Activated naive CD4-positive, alpha-beta T cell treated with anti-CD3 and anti-CD28 coated beads, Interleukin-2, amount 10 ng/mL, durations not matched to agents 7 days and 5 days (primary cell): ENCODE results near the gene FGD6.

ENCODE experiments used
- CTCF ChIA-PET: fragments of 350-600 bp; sonication (Branson Sonifier 250); formaldehyde crosslinking; loops from one replicate; lab custom pipeline; 2021; ENCODE audit warnings: antibody characterized with exemption; lab: Charles Lee
- DNase-seq: peaks from one replicate; pipeline ENCODE4 v3.0.0-alpha.2; 2020
- H3K27ac Mint-ChIP-seq: one replicate; pipeline ENCODE4 v1.8.0; 2021; ENCODE audit warnings: mild to moderate bottlenecking, moderate library complexity, mixed read lengths
- H3K27me3 Mint-ChIP-seq: one replicate; pipeline ENCODE4 v1.8.0; 2021; ENCODE audit warnings: mild to moderate bottlenecking, mixed read lengths
- H3K36me3 Mint-ChIP-seq: one replicate; pipeline ENCODE4 v1.8.0; 2021; ENCODE audit warnings: mixed read lengths
- H3K4me1 Mint-ChIP-seq: one replicate; pipeline ENCODE4 v1.8.0; 2021; ENCODE audit warnings: mixed read lengths
- H3K4me3 Mint-ChIP-seq: one replicate; pipeline ENCODE4 v1.8.0; 2021; ENCODE audit warnings: mild to moderate bottlenecking, moderate library complexity, mixed read lengths
- H3K9me3 Mint-ChIP-seq: one replicate; pipeline ENCODE4 v1.8.0; 2021; ENCODE audit warnings: mixed read lengths

FGD6 gene

GRCh38 chr12:95072900-95073697, 144.2 kb downstream of the FGD6 start, which contains the start of gene NR2C1:
TSS of gene NR2C1 (minus strand) at chr12:95073618. CDS start at chr12:95067384, 6,234 bp downstream.
- H3K36me3 Mint-ChIP-seq, result peaks cover 10% of the 10 kb centered on the region
- peaks cover 3% of the 10 kb centered on the region for H3K27me3 Mint-ChIP-seq
- CTCF ChIA-PET, result interaction anchor here (0.9 to 2.0 kb wide), 8 partner anchors 10 to 242 kb away, joined by 3 to 7 read pairs (median 3); no protein-coding TSS in a partner anchor
- H3K4me3 Mint-ChIP-seq, result peak within 1 kb of the TSS; percentile 90
- no peaks in the 10 kb centered on the region for H3K9me3 Mint-ChIP-seq
- peaks cover 26% of the 10 kb centered on the region for H3K4me1 Mint-ChIP-seq
- peak within 1 kb of the TSS; percentile 96 for H3K27ac Mint-ChIP-seq
- peak; percentile 96 for DNase-seq

- CTCF ChIA-PET, result no interaction called here
- Mint-ChIP-seq H3K27ac (no peak overlapping the region), H3K4me1 (peaks cover 26% of the 10 kb centered on the region), H3K36me3 (peaks cover 22% of the 10 kb centered on the region), H3K27me3 (peaks cover 3% of the 10 kb centered on the region), H3K4me3 (no peak overlapping the region), H3K9me3 (no peaks in the 10 kb centered on the region)
- DNase-seq, result no peak
Measured at GRCh38 chr12:95070378-95070777, 146.9 kb downstream of the FGD6 start.

GRCh38 chr12:95066091-95066855, 151.0 kb downstream of the FGD6 start:
- Mint-ChIP-seq H3K9me3 (no peaks in the 10 kb centered on the region), H3K36me3 (peaks cover 39% of the 10 kb centered on the region), H3K27ac (no peak overlapping the region), H3K4me3 (no peak overlapping the region), H3K27me3 (no peaks in the 10 kb centered on the region), H3K4me1 (peaks cover 6% of the 10 kb centered on the region)
- DNase-seq, result no peak
- CTCF ChIA-PET, result no interaction called here

- peaks cover 31% of the 10 kb centered on the region for H3K36me3 Mint-ChIP-seq
- CTCF ChIA-PET, result no interaction called here
- H3K27me3 Mint-ChIP-seq, result no peaks in the 10 kb centered on the region
- H3K4me3 Mint-ChIP-seq, result no peak overlapping the region
- no peaks in the 10 kb centered on the region for H3K4me1 Mint-ChIP-seq
- H3K27ac Mint-ChIP-seq, result no peak overlapping the region
- H3K9me3 Mint-ChIP-seq, result no peaks in the 10 kb centered on the region
- DNase-seq, result no peak
Measured at GRCh38 chr12:95060951-95061350, 156.3 kb downstream of the FGD6 start.

GRCh38 chr12:95059984-95060383, 157.3 kb downstream of the FGD6 start:
- no peak overlapping the region for H3K27ac Mint-ChIP-seq
- DNase-seq, result no peak
- H3K4me3 Mint-ChIP-seq, result no peak overlapping the region
- no peaks in the 10 kb centered on the region for H3K4me1 Mint-ChIP-seq
- no peaks in the 10 kb centered on the region for H3K27me3 Mint-ChIP-seq
- peaks cover 32% of the 10 kb centered on the region for H3K36me3 Mint-ChIP-seq
- no peaks in the 10 kb centered on the region for H3K9me3 Mint-ChIP-seq
- CTCF ChIA-PET, result no interaction called here

- H3K4me1 Mint-ChIP-seq, result no peaks in the 10 kb centered on the region
- no peak overlapping the region for H3K27ac Mint-ChIP-seq
- H3K9me3 Mint-ChIP-seq, result no peaks in the 10 kb centered on the region
- CTCF ChIA-PET, result interaction anchor here (0.6 kb wide), 1 partner anchor 1135 kb away, joined by 3 read pairs; no protein-coding TSS in a partner anchor
- no peak for DNase-seq
- H3K4me3 Mint-ChIP-seq, result no peak overlapping the region
- no peaks in the 10 kb centered on the region for H3K27me3 Mint-ChIP-seq
- H3K36me3 Mint-ChIP-seq, result peaks cover 25% of the 10 kb centered on the region
Measured at GRCh38 chr12:95057424-95057823, 159.8 kb downstream of the FGD6 start.

GRCh38 chr12:95055057-95055456, 162.2 kb downstream of the FGD6 start:
- DNase-seq, result no peak
- Mint-ChIP-seq H3K4me1 (no peaks in the 10 kb centered on the region), H3K36me3 (peaks cover 22% of the 10 kb centered on the region), H3K4me3 (no peak overlapping the region), H3K27me3 (no peaks in the 10 kb centered on the region), H3K27ac (no peak overlapping the region), H3K9me3 (no peaks in the 10 kb centered on the region)
- CTCF ChIA-PET, result no interaction called here

GRCh38 chr12:95054206-95054605, 163.1 kb downstream of the FGD6 start:
- Mint-ChIP-seq H3K27me3 (no peaks in the 10 kb centered on the region), H3K36me3 (peaks cover 21% of the 10 kb centered on the region), H3K9me3 (no peaks in the 10 kb centered on the region), H3K27ac (no peak overlapping the region), H3K4me3 (no peak overlapping the region), H3K4me1 (no peaks in the 10 kb centered on the region)
- DNase-seq, result no peak
- CTCF ChIA-PET, result no interaction called here

GRCh38 chr12:95051241-95051640, 166.0 kb downstream of the FGD6 start:
- CTCF ChIA-PET, result no interaction called here
- Mint-ChIP-seq H3K4me3 (no peak overlapping the region), H3K9me3 (no peaks in the 10 kb centered on the region), H3K36me3 (peaks cover 30% of the 10 kb centered on the region), H3K27ac (no peak overlapping the region), H3K27me3 (no peaks in the 10 kb centered on the region), H3K4me1 (no peaks in the 10 kb centered on the region)
- DNase-seq, result no peak

- Mint-ChIP-seq H3K27ac (no peak overlapping the region), H3K27me3 (no peaks in the 10 kb centered on the region), H3K4me1 (peaks cover 20% of the 10 kb centered on the region), H3K36me3 (peaks cover 33% of the 10 kb centered on the region), H3K9me3 (no peaks in the 10 kb centered on the region), H3K4me3 (no peak overlapping the region)
- no peak for DNase-seq
- CTCF ChIA-PET, result no interaction called here
Measured at GRCh38 chr12:95037906-95038305, 179.4 kb downstream of the FGD6 start.

GRCh38 chr12:95034750-95035149, 182.5 kb downstream of the FGD6 start:
- CTCF ChIA-PET, result no interaction called here
- DNase-seq, result no peak
- Mint-ChIP-seq H3K27me3 (no peaks in the 10 kb centered on the region), H3K36me3 (peaks cover 24% of the 10 kb centered on the region), H3K27ac (peak overlapping the region; percentile 14), H3K9me3 (no peaks in the 10 kb centered on the region), H3K4me3 (no peak overlapping the region), H3K4me1 (peaks cover 14% of the 10 kb centered on the region)
